Effector memory CD4-positive, alpha-beta T cell (primary cell): Measurements from ENCODE around the gene EFEMP2.

Experiments
- DNase-seq, 3 donors: peaks; one replicate each; pipeline ENCODE4 v3.0.0-alpha.2; 2020
- H3K27ac ChIP-seq: 2 replicates; pipeline ENCODE4 v1.7.0; 2013; ENCODE audit warnings: mild to moderate bottlenecking, low read length, moderate library complexity; ENCODE audit not compliant: insufficient read depth, poor library complexity, severe bottlenecking
- H3K27me3 ChIP-seq: replicated peaks from 2 replicates; pipeline ENCODE4 v1.7.0; 2013; ENCODE audit warnings: mild to moderate bottlenecking, low read length; ENCODE audit not compliant: insufficient read depth, control insufficient read depth, poor library complexity, severe bottlenecking
- H3K36me3 ChIP-seq: 2 replicates; pipeline ENCODE4 v1.7.0; 2013; ENCODE audit warnings: mild to moderate bottlenecking, low read length, moderate library complexity; ENCODE audit not compliant: control insufficient read depth, insufficient read depth
- H3K4me1 ChIP-seq: 2 replicates; pipeline ENCODE4 v1.7.0; 2013; ENCODE audit warnings: low read length, mild to moderate bottlenecking; ENCODE audit not compliant: control insufficient read depth, insufficient read depth, poor library complexity, severe bottlenecking
- H3K4me3 ChIP-seq: 2 replicates; pipeline ENCODE4 v1.7.0; 2013; ENCODE audit warnings: low read length, low read depth, mild to moderate bottlenecking; ENCODE audit not compliant: insufficient read depth, poor library complexity, severe bottlenecking
- H3K9me3 ChIP-seq: 2 replicates; pipeline ENCODE4 v1.7.0; 2013; ENCODE audit warnings: mild to moderate bottlenecking, low read length, moderate library complexity; ENCODE audit not compliant: control insufficient read depth

Gene EFEMP2

GRCh38 chr11:65917077-65917433, 44.5 kb upstream of the EFEMP2 start:
- H3K27ac ChIP-seq: no peak overlapping the region
- no peaks in the 10 kb centered on the region for H3K9me3 ChIP-seq
- H3K36me3 ChIP-seq: peaks cover 3% of the 10 kb centered on the region
- no peaks in the 10 kb centered on the region for H3K27me3 ChIP-seq
- no peak overlapping the region for H3K4me3 ChIP-seq
- H3K4me1 ChIP-seq: peaks cover 32% of the 10 kb centered on the region
- no peak for DNase-seq

DNA sequence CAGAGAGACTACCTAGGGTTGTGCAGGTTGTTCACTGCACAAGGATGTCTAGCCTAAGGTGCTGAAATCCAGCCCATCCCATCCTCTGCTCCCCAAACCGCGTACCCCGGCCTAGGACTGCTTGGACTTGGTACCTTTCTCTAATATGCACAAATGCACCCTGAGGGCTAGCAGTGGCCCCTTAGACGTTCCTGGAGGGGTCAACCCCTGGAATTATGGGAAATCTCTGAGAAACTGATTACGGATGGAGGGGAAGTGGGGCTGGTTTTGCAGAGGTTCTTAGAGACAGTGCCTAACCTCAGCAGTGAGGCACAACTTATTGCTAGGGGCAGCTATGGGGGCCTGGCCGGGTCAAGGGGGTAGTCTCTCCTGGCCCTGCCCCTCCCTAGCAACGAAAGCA, 43.8 kb upstream of the EFEMP2 start:
- Histone ChIP-seq H3K27ac (no peak overlapping the region), H3K9me3 (no peaks in the 10 kb centered on the region), H3K36me3 (no peaks in the 10 kb centered on the region), H3K4me1 (peaks cover 32% of the 10 kb centered on the region), H3K27me3 (no peaks in the 10 kb centered on the region), H3K4me3 (no peak overlapping the region)
- DNase-seq: no peak

DNA sequence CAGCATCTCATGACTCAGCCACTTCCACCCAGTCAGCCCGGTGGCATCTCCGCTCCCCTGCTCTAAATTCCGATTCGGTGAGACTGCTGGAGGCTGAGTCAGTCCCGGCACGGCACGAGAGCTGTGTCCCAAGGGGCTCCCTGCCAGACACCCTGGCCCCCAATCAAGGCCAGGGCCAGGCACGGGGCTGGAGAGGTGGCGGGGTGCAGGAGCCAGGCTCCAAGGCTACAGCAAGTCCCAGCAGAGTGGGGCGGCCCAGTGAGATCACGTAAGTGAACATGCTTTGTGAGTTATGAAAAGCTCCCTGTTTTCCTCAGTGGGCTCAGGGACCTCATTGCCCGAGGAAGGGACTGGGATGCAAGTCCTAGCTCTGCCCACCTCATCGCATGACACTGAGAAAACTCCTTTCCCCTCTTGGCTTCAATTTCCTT, 43.2 kb upstream of the EFEMP2 start:
- no peak for DNase-seq
- no peaks in the 10 kb centered on the region for H3K27me3 ChIP-seq
- no peak overlapping the region for H3K27ac ChIP-seq
- H3K4me1 ChIP-seq: peaks cover 28% of the 10 kb centered on the region
- no peak overlapping the region for H3K4me3 ChIP-seq
- H3K36me3 ChIP-seq: no peaks in the 10 kb centered on the region
- H3K9me3 ChIP-seq: no peaks in the 10 kb centered on the region

- Histone ChIP-seq H3K4me3 (no peak overlapping the region), H3K27ac (no peak overlapping the region), H3K36me3 (no peaks in the 10 kb centered on the region), H3K9me3 (no peaks in the 10 kb centered on the region), H3K27me3 (no peaks in the 10 kb centered on the region), H3K4me1 (peaks cover 22% of the 10 kb centered on the region)
- DNase-seq: no peak
Observed at GRCh38 chr11:65915101-65915820, 42.7 kb upstream of the EFEMP2 start.

DNA sequence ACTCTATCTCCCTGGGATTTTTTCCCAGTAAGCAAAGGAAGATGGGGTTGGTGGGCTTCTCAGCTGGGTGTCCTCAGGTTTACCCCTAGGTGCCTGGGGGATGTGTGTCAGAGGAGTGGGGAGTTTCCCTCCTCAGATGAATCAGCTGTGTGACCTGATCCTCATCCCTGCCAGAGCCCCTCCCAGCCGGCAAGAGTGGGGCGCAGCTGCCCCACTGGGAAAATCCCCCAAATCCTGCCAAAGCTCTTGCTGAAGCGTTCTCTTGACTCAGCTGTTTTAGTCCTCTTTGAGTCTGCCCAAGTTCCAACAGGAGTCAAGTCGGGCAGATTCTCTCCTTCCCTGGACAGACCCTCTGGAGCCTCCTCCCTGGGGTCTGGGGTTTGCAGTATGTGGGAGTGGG, 40.2 kb upstream of the EFEMP2 start:
- Histone ChIP-seq H3K27me3 (no peaks in the 10 kb centered on the region), H3K9me3 (no peaks in the 10 kb centered on the region), H3K4me1 (peaks cover 12% of the 10 kb centered on the region), H3K36me3 (no peaks in the 10 kb centered on the region), H3K27ac (no peak overlapping the region), H3K4me3 (no peak overlapping the region)
- DNase-seq: no peak

DNA sequence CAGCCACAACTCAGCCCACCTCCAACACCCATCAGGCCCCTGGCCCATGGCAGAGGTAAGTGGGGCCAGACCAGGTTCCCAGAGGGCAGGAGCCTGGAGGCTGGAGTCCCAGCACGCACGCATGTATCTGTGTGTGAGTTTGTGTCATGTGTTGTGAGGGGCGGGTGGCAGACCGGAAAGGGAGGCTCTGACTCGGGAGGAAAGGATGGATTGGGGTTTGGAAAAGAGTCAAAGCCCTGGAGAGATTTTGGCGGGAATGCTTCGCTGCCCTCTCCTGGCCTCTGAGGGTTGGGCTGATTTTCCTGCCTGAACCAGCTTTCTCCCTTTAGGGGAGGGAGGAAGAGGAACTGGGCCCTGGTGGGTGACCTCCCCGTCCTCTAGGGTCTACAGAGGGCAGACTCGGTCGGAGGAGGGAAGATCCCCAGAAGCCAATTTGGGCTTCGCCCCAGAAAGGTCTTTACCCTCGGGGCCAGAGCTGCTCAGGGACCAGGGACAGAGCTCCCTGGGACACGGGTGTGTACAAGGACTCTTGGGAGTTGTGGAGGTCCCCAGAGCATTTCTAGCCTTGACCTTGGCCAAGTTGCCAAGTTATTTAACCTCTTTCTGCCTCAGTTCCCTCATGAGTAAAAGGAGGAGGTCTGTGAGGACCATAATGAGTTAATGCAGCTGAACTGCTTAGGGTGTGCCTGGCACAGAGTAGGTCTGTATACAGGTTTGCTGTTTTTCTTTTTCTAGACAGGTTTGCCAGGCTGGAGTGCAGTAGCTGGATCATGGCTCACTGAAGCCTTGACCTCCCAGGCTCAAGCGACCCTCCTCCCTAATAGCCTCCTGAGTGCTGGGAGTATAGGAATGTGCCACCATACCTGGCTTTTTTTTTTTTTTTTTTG, 39.3 kb upstream of the EFEMP2 start:
- Histone ChIP-seq H3K27me3 (no peaks in the 10 kb centered on the region), H3K4me3 (no peak overlapping the region), H3K4me1 (peaks cover 2% of the 10 kb centered on the region), H3K9me3 (no peaks in the 10 kb centered on the region), H3K36me3 (no peaks in the 10 kb centered on the region), H3K27ac (no peak overlapping the region)
- DNase-seq: no peak

DNA sequence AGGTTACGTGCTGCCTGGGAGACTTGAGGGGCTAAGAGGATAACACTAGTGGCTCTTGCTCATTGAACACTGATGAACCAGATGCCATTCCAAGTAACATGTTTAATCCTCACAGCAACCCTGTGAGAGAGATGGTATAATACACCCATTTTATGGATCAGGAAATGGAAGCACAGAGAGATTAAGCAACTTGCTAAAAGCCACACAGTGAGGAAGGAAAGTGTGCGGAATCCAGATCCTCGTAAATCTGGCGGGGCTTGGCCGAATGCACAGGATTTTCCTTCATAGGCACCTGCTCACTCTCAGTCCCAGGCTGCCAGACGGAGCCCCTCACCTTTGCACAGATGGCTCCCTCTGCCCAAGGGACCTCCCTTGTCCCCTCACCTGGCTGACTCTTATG, 35.3 kb upstream of the EFEMP2 start:
- no peaks in the 10 kb centered on the region for H3K36me3 ChIP-seq
- DNase-seq: no peak
- no peak overlapping the region for H3K27ac ChIP-seq
- no peak overlapping the region for H3K4me3 ChIP-seq
- no peaks in the 10 kb centered on the region for H3K4me1 ChIP-seq
- H3K27me3 ChIP-seq: no peaks in the 10 kb centered on the region
- no peaks in the 10 kb centered on the region for H3K9me3 ChIP-seq

DNA sequence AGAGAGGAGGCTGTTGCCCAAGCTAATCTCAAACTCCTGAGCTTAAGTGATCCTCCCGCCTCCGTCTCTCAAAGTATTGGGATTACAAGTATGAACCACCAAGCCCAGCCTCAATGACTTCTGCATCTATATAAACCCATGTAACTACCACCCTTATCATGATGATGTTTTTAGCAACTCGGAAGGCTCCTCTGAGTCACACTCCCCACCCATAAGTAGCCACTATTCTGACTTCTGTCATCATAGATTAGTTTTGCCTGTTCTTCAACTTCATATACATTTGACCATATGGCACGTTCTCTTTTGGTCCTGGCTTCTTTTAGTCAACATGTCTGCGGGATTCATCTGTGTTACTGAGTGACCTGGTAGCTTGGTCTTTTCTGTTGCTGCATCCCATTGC, 34.0 kb upstream of the EFEMP2 start:
- Histone ChIP-seq H3K27me3 (no peaks in the 10 kb centered on the region), H3K9me3 (no peaks in the 10 kb centered on the region), H3K4me3 (no peak overlapping the region), H3K4me1 (no peaks in the 10 kb centered on the region), H3K27ac (no peak overlapping the region), H3K36me3 (no peaks in the 10 kb centered on the region)
- DNase-seq: no peak

DNA sequence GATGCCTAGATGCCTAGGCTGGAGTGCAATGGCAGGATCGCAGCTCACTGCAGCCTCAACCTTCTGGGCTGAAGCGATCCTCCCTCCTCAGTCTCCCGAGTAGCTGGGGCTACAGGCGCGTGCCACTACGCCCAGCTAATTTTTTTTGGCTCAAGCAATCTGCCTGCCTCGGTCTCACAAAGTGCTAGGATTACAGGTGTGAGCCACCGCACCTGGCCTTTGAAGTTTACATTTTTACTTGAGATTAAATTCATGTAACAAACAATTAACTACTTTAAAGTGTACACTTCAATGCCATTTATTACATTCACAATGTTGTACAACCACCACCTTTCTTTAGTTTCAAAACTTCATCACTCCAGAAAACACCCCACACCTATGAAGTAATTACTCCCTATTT, 31.1 kb upstream of the EFEMP2 start:
- peaks cover 11% of the 10 kb centered on the region for H3K27me3 ChIP-seq
- H3K4me3 ChIP-seq: no peak overlapping the region
- H3K27ac ChIP-seq: no peak overlapping the region
- H3K4me1 ChIP-seq: peaks cover 18% of the 10 kb centered on the region
- no peaks in the 10 kb centered on the region for H3K36me3 ChIP-seq
- DNase-seq: no peak
- H3K9me3 ChIP-seq: no peaks in the 10 kb centered on the region

- DNase-seq: no peak
- Histone ChIP-seq H3K9me3 (no peaks in the 10 kb centered on the region), H3K36me3 (no peaks in the 10 kb centered on the region), H3K27ac (no peak overlapping the region), H3K4me3 (no peak overlapping the region), H3K4me1 (peaks cover 19% of the 10 kb centered on the region), H3K27me3 (peaks cover 11% of the 10 kb centered on the region)
Observed at GRCh38 chr11:65903068-65903481, 30.5 kb upstream of the EFEMP2 start.
